ENCODE measurements around the gene RNF44.

GRCh38 chr5:176528301-176528700 is 8.9 kb downstream of the RNF44 start:
- TF ChIP-seq EZH2 (IDR thresholded peaks at IDR 0.05; ENCODE audit: borderline replicate concordance) (no peak), CTCF (IDR thresholded peaks at IDR 0.05; ENCODE audit: poor library complexity) (no peak), EZH2phosphoT487 (IDR thresholded peaks at IDR 0.05; ENCODE audit: low read depth, severe bottlenecking, unreplicated experiment) (no peak)

Data from hepatocyte (in vitro differentiated cells).